Measurements from ENCODE around the gene PTMA.
"Not testable (repeated sequence)": the region's sequence is repeated elsewhere in the genome, so short reads cannot be mapped to it uniquely, and the experiment has no call there.

DNA sequence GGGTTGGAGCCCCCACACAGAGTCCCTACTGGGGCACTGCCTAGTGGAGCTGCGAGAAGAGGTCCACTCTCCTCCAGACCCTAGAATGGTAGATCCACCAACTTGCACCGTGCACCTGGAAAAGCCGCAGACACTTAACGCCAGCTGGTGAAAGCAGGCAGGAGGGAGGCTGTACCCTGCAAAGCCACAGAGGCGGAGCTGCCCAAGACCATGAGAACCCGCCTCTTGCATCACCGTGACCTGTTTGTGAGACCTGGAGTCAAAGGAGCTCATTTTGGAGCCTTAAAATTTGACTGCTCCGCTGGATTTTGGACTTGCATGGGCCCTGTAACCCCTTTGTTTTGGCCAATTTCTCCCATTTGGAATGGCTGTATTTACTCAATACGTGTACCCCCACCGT is 40.7 kb downstream of the PTMA start:
- TF ChIP-seq EZH2 (IDR thresholded peaks at IDR 0.05; ENCODE audit: borderline replicate concordance, low read length): not testable (repeated sequence)
- TF ChIP-seq, protein P1, sequence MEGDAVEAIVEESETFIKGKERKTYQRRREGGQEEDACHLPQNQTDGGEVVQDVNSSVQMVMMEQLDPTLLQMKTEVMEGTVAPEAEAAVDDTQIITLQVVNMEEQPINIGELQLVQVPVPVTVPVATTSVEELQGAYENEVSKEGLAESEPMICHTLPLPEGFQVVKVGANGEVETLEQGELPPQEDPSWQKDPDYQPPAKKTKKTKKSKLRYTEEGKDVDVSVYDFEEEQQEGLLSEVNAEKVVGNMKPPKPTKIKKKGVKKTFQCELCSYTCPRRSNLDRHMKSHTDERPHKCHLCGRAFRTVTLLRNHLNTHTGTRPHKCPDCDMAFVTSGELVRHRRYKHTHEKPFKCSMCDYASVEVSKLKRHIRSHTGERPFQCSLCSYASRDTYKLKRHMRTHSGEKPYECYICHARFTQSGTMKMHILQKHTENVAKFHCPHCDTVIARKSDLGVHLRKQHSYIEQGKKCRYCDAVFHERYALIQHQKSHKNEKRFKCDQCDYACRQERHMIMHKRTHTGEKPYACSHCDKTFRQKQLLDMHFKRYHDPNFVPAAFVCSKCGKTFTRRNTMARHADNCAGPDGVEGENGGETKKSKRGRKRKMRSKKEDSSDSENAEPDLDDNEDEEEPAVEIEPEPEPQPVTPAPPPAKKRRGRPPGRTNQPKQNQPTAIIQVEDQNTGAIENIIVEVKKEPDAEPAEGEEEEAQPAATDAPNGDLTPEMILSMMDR (IDR thresholded peaks at IDR 0.05; ENCODE audit: low read length): not testable (repeated sequence)
